Astrocyte of the cerebellum (primary cell): ENCODE measurements around the gene PLA2G4E.

Experiments
- DNase-seq: peaks from one replicate; pipeline ENCODE4 v3.0.0-alpha.2; 2011; ENCODE audit warnings: low read depth
- H3K4me3 ChIP-seq: 2 replicates; pipeline ENCODE4 v1.5.1; 2011; ENCODE audit warnings: mild to moderate bottlenecking, low read depth, low read length, moderate library complexity
- in situ Hi-C: cut with HindIII; loops from 2 replicates; pipeline ENCODE4 v1.10.0; 2017; ENCODE audit warnings: low sequenced_read_pairs
- TF ChIP-seq, protein P1 (sequence below): IDR thresholded peaks from 2 replicates; pipeline ENCODE4 v1.5.1; 2012; ENCODE audit warnings: low read length, low read depth, moderate library complexity, mild to moderate bottlenecking; ENCODE audit errors: missing control alignments

Gene PLA2G4E

GRCh38 chr15:41968701-41969100, 52.1 kb downstream of the PLA2G4E start:
- TF ChIP-seq, protein P1, sequence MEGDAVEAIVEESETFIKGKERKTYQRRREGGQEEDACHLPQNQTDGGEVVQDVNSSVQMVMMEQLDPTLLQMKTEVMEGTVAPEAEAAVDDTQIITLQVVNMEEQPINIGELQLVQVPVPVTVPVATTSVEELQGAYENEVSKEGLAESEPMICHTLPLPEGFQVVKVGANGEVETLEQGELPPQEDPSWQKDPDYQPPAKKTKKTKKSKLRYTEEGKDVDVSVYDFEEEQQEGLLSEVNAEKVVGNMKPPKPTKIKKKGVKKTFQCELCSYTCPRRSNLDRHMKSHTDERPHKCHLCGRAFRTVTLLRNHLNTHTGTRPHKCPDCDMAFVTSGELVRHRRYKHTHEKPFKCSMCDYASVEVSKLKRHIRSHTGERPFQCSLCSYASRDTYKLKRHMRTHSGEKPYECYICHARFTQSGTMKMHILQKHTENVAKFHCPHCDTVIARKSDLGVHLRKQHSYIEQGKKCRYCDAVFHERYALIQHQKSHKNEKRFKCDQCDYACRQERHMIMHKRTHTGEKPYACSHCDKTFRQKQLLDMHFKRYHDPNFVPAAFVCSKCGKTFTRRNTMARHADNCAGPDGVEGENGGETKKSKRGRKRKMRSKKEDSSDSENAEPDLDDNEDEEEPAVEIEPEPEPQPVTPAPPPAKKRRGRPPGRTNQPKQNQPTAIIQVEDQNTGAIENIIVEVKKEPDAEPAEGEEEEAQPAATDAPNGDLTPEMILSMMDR, result no peak
- DNase-seq, result no peak
- no peak overlapping the region for H3K4me3 ChIP-seq
- in situ Hi-C loops, result no loop called here

- H3K4me3 ChIP-seq, result no peak overlapping the region
- TF ChIP-seq, protein P1, result no peak
- DNase-seq, result no peak
- in situ Hi-C loops, result no loop called here
Observed at GRCh38 chr15:41967506-41968206, 53.2 kb downstream of the PLA2G4E start.

- TF ChIP-seq, protein P1, result no peak
- in situ Hi-C loops, result no loop called here
- no peak for DNase-seq
- no peak overlapping the region for H3K4me3 ChIP-seq
Observed at GRCh38 chr15:41966920-41967465, 53.8 kb downstream of the PLA2G4E start.

- no peak overlapping the region for H3K4me3 ChIP-seq
- in situ Hi-C loops, result no loop called here
- TF ChIP-seq, protein P1, result no peak
- no peak for DNase-seq
Observed at GRCh38 chr15:41966414-41966812, 54.4 kb downstream of the PLA2G4E start.

DNA sequence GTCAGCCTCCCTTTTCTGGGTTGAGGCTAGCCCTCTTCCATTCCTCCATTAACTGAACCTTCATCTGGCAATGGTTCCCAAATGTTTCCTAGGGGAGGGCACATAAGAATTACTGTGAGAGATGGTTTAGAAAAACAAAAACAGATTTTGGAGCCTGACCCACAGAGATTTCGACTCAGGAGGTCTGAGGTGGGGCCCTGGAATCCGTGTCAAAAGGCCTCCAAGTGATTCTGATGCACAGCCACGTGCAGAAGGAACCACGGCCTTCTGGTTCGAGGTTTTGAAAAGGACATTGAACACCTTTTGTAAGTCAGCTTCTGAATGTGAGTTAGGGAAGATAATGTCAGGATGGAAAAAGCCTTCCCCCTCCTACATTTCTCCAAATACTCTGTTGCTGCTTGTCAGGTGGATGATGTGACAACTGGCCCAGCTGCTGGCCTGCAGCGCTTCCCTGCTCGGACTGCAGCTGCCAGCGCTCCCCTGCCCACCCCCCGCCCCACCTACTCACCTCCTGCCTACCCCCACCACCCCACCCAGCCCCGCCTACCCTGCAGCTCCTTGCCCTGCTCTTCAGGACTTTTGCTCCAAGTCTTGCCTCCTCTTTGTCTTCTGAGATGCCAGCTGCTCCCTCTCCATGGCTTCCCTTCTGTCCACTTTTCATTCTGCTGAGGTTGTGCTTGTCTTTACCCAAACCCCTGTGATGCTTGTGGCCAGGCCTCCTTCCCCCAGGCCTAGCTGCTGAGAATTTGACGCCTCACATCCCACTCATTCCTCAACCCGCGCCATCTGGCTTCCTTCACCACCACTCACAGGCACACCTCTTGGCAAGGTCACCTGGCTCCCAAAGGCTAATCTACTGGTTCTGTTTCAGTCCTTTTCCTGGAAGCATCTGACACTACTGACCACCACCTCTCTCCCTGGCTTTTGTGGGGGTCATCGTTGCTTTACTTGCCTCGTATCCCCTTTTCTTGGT, 55.1 kb downstream of the PLA2G4E start:
- H3K4me3 ChIP-seq, result no peak overlapping the region
- in situ Hi-C loops, result no loop called here
- no peak for DNase-seq
- TF ChIP-seq, protein P1, result no peak

GRCh38 chr15:41961595-41962202, 59.1 kb downstream of the PLA2G4E start:
- H3K4me3 ChIP-seq, result no peak overlapping the region
- DNase-seq, result no peak
- in situ Hi-C loops, result no loop called here
- TF ChIP-seq, protein P1, result no peak
